HepG2 (cell line): ENCODE results near the gene HSD3B1. TPM values are rescaled to one million over a fixed set of nuclear protein-coding genes. Genes with fewer than 3 reads are reported as not detected.
"Not testable (repeated sequence)": the region's sequence is repeated elsewhere in the genome, so short reads cannot be mapped to it uniquely, and the experiment has no call there.

ENCODE experiments used
- ATAC-seq: fragments of 200-7000 bp; cut with Tn5 transposase; 3 replicates; pipeline ENCODE4 v1.9.1; 2020; ENCODE audit warnings: mild to moderate bottlenecking, moderate library complexity
- BruUV-seq: library from RNA; stranded (reverse); fragments of 400-500 nt; replicated peaks from 2 replicates; lab custom pipeline; 2021; lab: Mats Ljungman, UMichigan
- CTCF ChIA-PET: fragments of 300-600 bp; formaldehyde crosslinking; extraction: SDS; loops from one replicate; lab custom pipeline; 2021; ENCODE audit warnings: low total read pairs, inconsistent platforms, low intra/inter-chr PET ratio; lab: Yijun Ruan, JAX
- POLR2A ChIA-PET: fragments of 350-600 bp; sonication (Branson Sonifier 250); formaldehyde crosslinking; loops from one replicate; lab custom pipeline; 2020; ENCODE audit warnings: antibody characterized with exemption, inconsistent platforms; lab: Yijun Ruan, JAX
- DNase-seq: peaks from one replicate; pipeline ENCODE4 v3.0.0-alpha.2; 2015; ENCODE audit warnings: low spot score
- FAIRE-seq: peaks from 3 replicates; lab custom pipeline; 2011; peaks lifted over from hg19 to GRCh38; lab: Jason Lieb, UNC
- H2AFZ ChIP-seq: one replicate; pipeline ENCODE4 v1.6.1; 2011; ENCODE audit warnings: low read length, inconsistent platforms
- H3K27ac ChIP-seq: fragments of 300-600 bp; 3 replicates; pipeline ENCODE4 v1.8.0; 2011; ENCODE audit warnings: mixed run types, mild to moderate bottlenecking, mixed read lengths, low read length, inconsistent platforms; ENCODE audit not compliant: insufficient read depth; ENCODE audit errors: extremely low read length
- H3K27me3 ChIP-seq, 2 experiments: fragments of 200-600 bp in 1 of 2; 2 replicates in 1 of 2; 3 replicates in 1 of 2; pipeline versions ENCODE4 v1.6.0 to v1.8.0; 2011; ENCODE audit warnings: low read length in 2 of 2, mild to moderate bottlenecking in 2 of 2, moderate library complexity in 2 of 2, inconsistent platforms in 1 of 2; ENCODE audit not compliant: insufficient read depth in 2 of 2, control insufficient read depth in 1 of 2
- H3K36me3 ChIP-seq, 2 experiments: fragments of 200-600 bp in 1 of 2; replicated peaks in 1 of 2; 2 replicates in 1 of 2; 3 replicates in 1 of 2; pipeline versions ENCODE4 v1.5.1 to v1.8.0; 2011; ENCODE audit warnings: low read length in 2 of 2, inconsistent platforms in 1 of 2; ENCODE audit not compliant: insufficient read depth in 2 of 2, control insufficient read depth in 1 of 2
- H3K4me1 ChIP-seq: 2 replicates; pipeline ENCODE4 v1.5.1; 2012; ENCODE audit warnings: low read length, inconsistent platforms; ENCODE audit not compliant: insufficient read depth
- H3K4me2 ChIP-seq: 2 replicates; pipeline ENCODE4 v1.6.0; 2011; ENCODE audit warnings: low read depth, low read length, inconsistent platforms
- H3K4me3 ChIP-seq, 3 experiments: fragments of 200-600 bp in 1 of 3; sonication (generic), shearing (Covaris generic) in 1 of 3; replicated peaks in 1 of 3; 2 replicates each; pipeline ENCODE4 v1.5.1; 2011 to 2016; ENCODE audit warnings: low read length in 3 of 3, inconsistent platforms in 2 of 3, low read depth in 2 of 3, mild to moderate bottlenecking in 2 of 3, control low read depth in 1 of 3, mixed read lengths in 1 of 3; ENCODE audit not compliant: insufficient read depth in 1 of 3
- H3K79me2 ChIP-seq: one replicate; pipeline ENCODE4 v1.6.1; 2011; ENCODE audit warnings: low read length, inconsistent platforms; ENCODE audit not compliant: insufficient read depth
- H3K9ac ChIP-seq: 2 replicates; pipeline ENCODE4 v1.6.0; 2011; ENCODE audit warnings: mild to moderate bottlenecking, low read depth, low read length, inconsistent platforms; ENCODE audit not compliant: insufficient read depth
- H3K9me3 ChIP-seq: 2 replicates; pipeline ENCODE4 v1.5.1; 2012; ENCODE audit warnings: mild to moderate bottlenecking, low read length
- H4K20me1 ChIP-seq: 2 replicates; pipeline ENCODE4 v1.6.0; 2011; ENCODE audit warnings: inconsistent platforms, mild to moderate bottlenecking, low read length, moderate library complexity; ENCODE audit not compliant: insufficient read depth
- EP300 ChIP-seq, 3 experiments: sonication (generic) in 1 of 3; formaldehyde crosslinking in 1 of 3; IDR thresholded peaks; 2 replicates each; pipeline versions ENCODE4 v1.5.1 to v1.6.1; 2011 to 2020; ENCODE audit warnings: low read depth in 2 of 3, low read length in 2 of 3, borderline replicate concordance in 1 of 3, improper control_type of control experiment in 1 of 3, mild to moderate bottlenecking in 1 of 3, missing genetic modification reagents in 1 of 3, moderate library complexity in 1 of 3
- JARID2 ChIP-seq: sonication (generic); formaldehyde crosslinking; IDR thresholded peaks from 2 replicates; pipeline ENCODE4 v1.8.1; 2023; ENCODE audit warnings: missing genetic modification reagents, inconsistent platforms; ENCODE audit not compliant: insufficient replicate concordance
- JUN ChIP-seq: sonication (generic); formaldehyde crosslinking; IDR thresholded peaks from 2 replicates; pipeline ENCODE4 v1.4.0; 2020; ENCODE audit warnings: mild to moderate bottlenecking, missing genetic modification reagents
- KLF15 ChIP-seq: sonication (generic); formaldehyde crosslinking; IDR thresholded peaks from 2 replicates; pipeline ENCODE4 v1.8.1; 2023; ENCODE audit warnings: borderline replicate concordance, mild to moderate bottlenecking, inconsistent platforms, missing genetic modification reagents, mixed read lengths
- MZF1 ChIP-seq: sonication (generic); formaldehyde crosslinking; IDR thresholded peaks from 2 replicates; pipeline ENCODE4 v1.8.1; 2023; ENCODE audit warnings: mild to moderate bottlenecking, missing genetic modification reagents, borderline replicate concordance
- NR2F6 ChIP-seq, 2 experiments: IDR thresholded peaks; 2 replicates each; pipeline ENCODE4 v1.6.1; 2016; ENCODE audit warnings: antibody characterized with exemption in 1 of 2, mild to moderate bottlenecking in 1 of 2
- PRDM4 ChIP-seq: sonication (generic); formaldehyde crosslinking; IDR thresholded peaks from 2 replicates; pipeline ENCODE4 v1.9.0; 2021; ENCODE audit warnings: missing genetic modification reagents, borderline replicate concordance
- SETDB1 ChIP-seq: sonication (generic); formaldehyde crosslinking; IDR thresholded peaks from 2 replicates; pipeline ENCODE4 v1.5.1; 2020; ENCODE audit warnings: missing genetic modification reagents, mild to moderate bottlenecking, borderline replicate concordance
- YEATS2 ChIP-seq: sonication (generic); formaldehyde crosslinking; IDR thresholded peaks from 2 replicates; pipeline ENCODE4 v1.4.0; 2020; ENCODE audit warnings: missing genetic modification reagents, borderline replicate concordance
- ZBTB3 ChIP-seq: sonication (generic); formaldehyde crosslinking; IDR thresholded peaks from 2 replicates; pipeline ENCODE4 v1.4.0; 2020; ENCODE audit warnings: low read depth, mild to moderate bottlenecking, moderate library complexity, missing genetic modification reagents, borderline replicate concordance
- ZBTB33 ChIP-seq: sonication (generic); formaldehyde crosslinking; IDR thresholded peaks from 2 replicates; pipeline ENCODE4 v1.4.0; 2020; ENCODE audit warnings: missing genetic modification reagents
- ZBTB7B ChIP-seq: sonication (generic); formaldehyde crosslinking; IDR thresholded peaks from 2 replicates; pipeline ENCODE4 v1.4.0; 2020; ENCODE audit warnings: missing genetic modification reagents
- ZKSCAN5 ChIP-seq: sonication (generic); formaldehyde crosslinking; IDR thresholded peaks from 2 replicates; pipeline ENCODE4 v1.5.1; 2020; ENCODE audit warnings: mild to moderate bottlenecking, missing genetic modification reagents
- ZNF431 ChIP-seq: sonication (generic); formaldehyde crosslinking; IDR thresholded peaks from 2 replicates; pipeline ENCODE4 v1.9.0; 2022; ENCODE audit warnings: missing genetic modification reagents, low read depth, mild to moderate bottlenecking, borderline replicate concordance
- ZSCAN25 ChIP-seq: sonication (generic); formaldehyde crosslinking; IDR thresholded peaks from 2 replicates; pipeline ENCODE4 v1.8.0; 2022; ENCODE audit warnings: mild to moderate bottlenecking, missing genetic modification reagents
- WGBS: methylation state at CpG from one replicate; pipeline ENCODE4 v1.1.6; 2017; ENCODE audit warnings: low lambda C conversion rate; 5-methylcytosine and 5-hydroxymethylcytosine counted together
- in situ Hi-C: cut with HindIII; loops from 2 replicates; pipeline ENCODE4 v1.10.0; 2017; ENCODE audit warnings: low pct_unique_long_range_greater_than_20kb; ENCODE audit not compliant: extremely low pct_ligation_motif_present
- intact Hi-C: fragments of 100-400 bp; cut with micrococcal nuclease; formaldehyde crosslinking; loops from one replicate; pipeline ENCODE4 v1.10.0; 2022; ENCODE audit not compliant: unreplicated experiment
- polyA plus RNA-seq, 8 experiments: library from polyadenylated mRNA; depleted of rRNA in 3 of 8; stranded (reverse) in 7 of 8; unstranded in 1 of 8; fragments of >200 nt; fragmentation: Illumina TruSeq in 4 of 8; extraction: Trizol in 4 of 8; gene quantifications; 2 replicates each; pipeline versions ENCODE4 v1.2.1 to v1.2.3, GENCODE V29; 2011 to 2016; ENCODE audit warnings: low read depth in 4 of 8, missing spikeins in 1 of 8, mixed read lengths in 1 of 8; ENCODE audit not compliant: insufficient read depth in 1 of 8
- total RNA-seq, 5 experiments: library from RNA; depleted of rRNA; stranded (reverse); fragments of >200 nt; fragmentation: Illumina TruSeq; extraction: Trizol; gene quantifications; 2 replicates each; pipeline ENCODE4 v1.2.3, GENCODE V29; 2016; ENCODE audit warnings: low read depth in 1 of 5

The HSD3B1 gene
- total and polyA plus RNA-seq, 2 of the 13 experiments (the other 11 are each of a cell fraction or from before 2014, with no cell fraction given): not detected

GRCh38 chr1:119551218-119551617, 44.2 kb downstream of the HSD3B1 start:
- no peak overlapping the region for H3K27ac ChIP-seq
- no peaks in the 10 kb centered on the region for H3K9me3 ChIP-seq
- ChIA-PET CTCF (no interaction called here), POLR2A (no interaction called here)
- H3K4me2 ChIP-seq: no peak overlapping the region
- peaks cover 1 to 6% of the 10 kb centered on the region in 2 experiments; a peak in 2 of 5 replicates for H3K27me3 ChIP-seq
- no peak overlapping the region for H3K4me3 ChIP-seq
- no peak overlapping the region for H2AFZ ChIP-seq
- intact Hi-C loops (no loop called here), in situ Hi-C loops (no loop called here)
- no peak for DNase-seq
- H3K36me3 ChIP-seq: no peaks in the 10 kb centered on the region
- ATAC-seq: no peak
- no peak for FAIRE-seq
- BruUV-seq: no TSS peak
- no peaks in the 10 kb centered on the region for H3K4me1 ChIP-seq
- H3K79me2 ChIP-seq: no peaks in the 10 kb centered on the region
- H3K9ac ChIP-seq: no peak overlapping the region
- H4K20me1 ChIP-seq: no peaks in the 10 kb centered on the region
- TF ChIP-seq PRDM4: no peak
- TF ChIP-seq YEATS2 (CRISPR knock-in tag): no peak
- no peak for TF ChIP-seq ZBTB7B (CRISPR knock-in tag)
- no peak for TF ChIP-seq NR2F6 (IDR thresholded peaks at IDR 0.05)
- TF ChIP-seq NR2F6 (CRISPR knock-in tag; IDR thresholded peaks at IDR 0.05): no peak
- no peak for TF ChIP-seq JARID2 (CRISPR knock-in tag)
- TF ChIP-seq EP300 (IDR thresholded peaks at IDR 0.05; ENCODE audit: low read depth in 2 of 2, low read length in 2 of 2): no peak
- TF ChIP-seq EP300 (CRISPR knock-in tag; IDR thresholded peaks at IDR 0.05; ENCODE audit: borderline replicate concordance): no peak
- TF ChIP-seq ZBTB33 (CRISPR knock-in tag): no peak
- TF ChIP-seq SETDB1 (CRISPR knock-in tag): no peak
- TF ChIP-seq ZNF431 (CRISPR knock-in tag): no peak
- TF ChIP-seq KLF15 (CRISPR knock-in tag): no peak
- TF ChIP-seq ZSCAN25 (CRISPR knock-in tag): no peak
- no peak for TF ChIP-seq ZBTB3 (CRISPR knock-in tag)
- TF ChIP-seq ZKSCAN5 (CRISPR knock-in tag): no peak
- TF ChIP-seq JUN (CRISPR knock-in tag): no peak
- no peak for TF ChIP-seq MZF1 (CRISPR knock-in tag)

- H3K4me2 ChIP-seq, H3K4me1 ChIP-seq, H3K4me3 ChIP-seq, H3K79me2 ChIP-seq, POLR2A ChIA-PET, intact Hi-C loops, CTCF ChIA-PET, H3K27ac ChIP-seq, DNase-seq, H2AFZ ChIP-seq, BruUV-seq, ATAC-seq, H3K27me3 ChIP-seq, H3K9ac ChIP-seq, H4K20me1 ChIP-seq, FAIRE-seq, in situ Hi-C loops, H3K9me3 ChIP-seq, H3K36me3 ChIP-seq: not testable (repeated sequence)
- 67% methylated on average over 1 of the region's 1 CpG for WGBS
Observed at GRCh38 chr1:119552656-119553055, 45.6 kb downstream of the HSD3B1 start.
